H9 (cell line): Measurements from ENCODE around the gene GLIPR1L1. TPM values are rescaled to one million over a fixed set of nuclear protein-coding genes. Genes with fewer than 3 reads are reported as not detected.
A peak's percentile ranks its signal among the peaks of the same experiment; 100 is the strongest.

Experiments used
- DNase-seq: peaks from one replicate; pipeline ENCODE4 v3.0.0-alpha.2; 2017
- H2AFZ ChIP-seq: one replicate; pipeline ENCODE4 v1.6.1; 2013; ENCODE audit warnings: mild to moderate bottlenecking, low read length, control low read depth, moderate library complexity
- H2AK5ac ChIP-seq: 2 replicates; pipeline ENCODE4 v1.6.1; 2013; ENCODE audit warnings: low read length, control low read depth, mixed read lengths; ENCODE audit not compliant: insufficient read length
- H2BK120ac ChIP-seq: one replicate; pipeline ENCODE4 v1.6.1; 2013; ENCODE audit warnings: low read depth, mild to moderate bottlenecking, low read length, control low read depth, inconsistent platforms; ENCODE audit not compliant: poor library complexity, severe bottlenecking
- H2BK12ac ChIP-seq: 2 replicates; pipeline ENCODE4 v1.6.1; 2013; ENCODE audit warnings: low read length, control low read depth, mixed read lengths, low read depth; ENCODE audit not compliant: insufficient read length
- H2BK15ac ChIP-seq: 2 replicates; pipeline ENCODE4 v1.6.1; 2013; ENCODE audit warnings: low read depth, low read length, control low read depth
- H2BK20ac ChIP-seq: one replicate; pipeline ENCODE4 v1.6.1; 2013; ENCODE audit warnings: low read depth, mild to moderate bottlenecking, low read length, control low read depth, inconsistent platforms; ENCODE audit not compliant: poor library complexity, severe bottlenecking
- H2BK5ac ChIP-seq: 2 replicates; pipeline ENCODE4 v1.6.1; 2013; ENCODE audit warnings: low read length, control low read depth, mixed read lengths; ENCODE audit not compliant: insufficient read length
- H3K14ac ChIP-seq: 2 replicates; pipeline ENCODE4 v1.6.1; 2013; ENCODE audit warnings: low read length, control low read depth; ENCODE audit not compliant: insufficient read depth
- H3K18ac ChIP-seq: 2 replicates; pipeline ENCODE4 v1.6.1; 2013; ENCODE audit warnings: low read depth, mild to moderate bottlenecking, mixed read lengths, low read length, control low read depth; ENCODE audit not compliant: insufficient read length
- H3K23ac ChIP-seq: 2 replicates; pipeline ENCODE4 v1.6.1; 2013; ENCODE audit warnings: low read length, control low read depth, mixed read lengths, low read depth; ENCODE audit not compliant: insufficient read length
- H3K23me2 ChIP-seq: 2 replicates; pipeline ENCODE4 v1.6.1; 2013; ENCODE audit warnings: low read depth, mild to moderate bottlenecking, mixed read lengths, low read length, control low read depth; ENCODE audit not compliant: insufficient read length, poor library complexity, severe bottlenecking
- H3K27ac ChIP-seq: 2 replicates; pipeline ENCODE4 v1.5.1; 2013; ENCODE audit warnings: low read length, control low read depth, mixed read lengths, low read depth; ENCODE audit not compliant: insufficient read length
- H3K27me3 ChIP-seq: 2 replicates; pipeline ENCODE4 v1.6.1; 2013; ENCODE audit warnings: low read length, control low read depth, inconsistent platforms; ENCODE audit not compliant: insufficient read depth
- H3K4ac ChIP-seq: 2 replicates; pipeline ENCODE4 v1.6.1; 2013; ENCODE audit warnings: low read depth, mild to moderate bottlenecking, control low read depth, inconsistent platforms, low read length, moderate library complexity
- H3K4me1 ChIP-seq: 2 replicates; pipeline ENCODE4 v1.6.1; 2013; ENCODE audit warnings: low read length, control low read depth, inconsistent platforms; ENCODE audit not compliant: insufficient read depth
- H3K4me2 ChIP-seq: 2 replicates; pipeline ENCODE4 v1.6.1; 2013; ENCODE audit warnings: low read length, control low read depth, mixed read lengths; ENCODE audit not compliant: insufficient read length, insufficient read depth
- H3K56ac ChIP-seq: 2 replicates; pipeline ENCODE4 v1.6.1; 2013; ENCODE audit warnings: low read depth, mild to moderate bottlenecking, mixed read lengths, low read length, control low read depth; ENCODE audit not compliant: insufficient read length
- H3K79me1 ChIP-seq: 2 replicates; pipeline ENCODE4 v1.6.1; 2013; ENCODE audit warnings: low read depth, mild to moderate bottlenecking, moderate library complexity, low read length, control low read depth, inconsistent platforms; ENCODE audit not compliant: insufficient read depth, poor library complexity, severe bottlenecking
- H3K79me2 ChIP-seq: 2 replicates; pipeline ENCODE4 v1.6.1; 2013; ENCODE audit warnings: low read length, control low read depth, inconsistent platforms; ENCODE audit not compliant: insufficient read depth
- H3K9ac ChIP-seq: 2 replicates; pipeline ENCODE4 v1.6.1; 2013; ENCODE audit warnings: low read length, control low read depth, mixed read lengths; ENCODE audit not compliant: insufficient read length; ENCODE audit errors: extremely low read depth
- H3K9me3 ChIP-seq: one replicate; pipeline ENCODE4 v1.6.1; 2013; ENCODE audit warnings: low read depth, low read length, inconsistent platforms; ENCODE audit not compliant: control insufficient read depth
- H3T11ph ChIP-seq: one replicate; pipeline ENCODE4 v1.6.1; 2013; ENCODE audit warnings: mild to moderate bottlenecking, low read length, control low read depth, inconsistent platforms
- H4K20me1 ChIP-seq: one replicate; pipeline ENCODE4 v1.6.1; 2013; ENCODE audit not compliant: control insufficient read depth, insufficient read length, insufficient read depth
- H4K5ac ChIP-seq: 2 replicates; pipeline ENCODE4 v1.6.1; 2013; ENCODE audit warnings: low read depth, mild to moderate bottlenecking, mixed read lengths, low read length, control low read depth; ENCODE audit not compliant: insufficient read length
- H4K8ac ChIP-seq: replicated peaks from 2 replicates; pipeline ENCODE4 v1.6.1; 2013; ENCODE audit warnings: low read length, control low read depth, mixed read lengths, low read depth; ENCODE audit not compliant: insufficient read length
- H4K91ac ChIP-seq: 2 replicates; pipeline ENCODE4 v1.6.1; 2013; ENCODE audit warnings: low read depth, mild to moderate bottlenecking, moderate library complexity, mixed read lengths, low read length, control low read depth; ENCODE audit not compliant: insufficient read length
- H3K27ac Mint-ChIP-seq, 3 experiments: 2 replicates in 2 of 3; 3 replicates in 1 of 3; pipeline ENCODE4 v1.8.0; 2020 to 2021; ENCODE audit warnings: mixed read lengths in 3 of 3, mild to moderate bottlenecking in 1 of 3, moderate library complexity in 1 of 3
- H3K27me3 Mint-ChIP-seq: 2 replicates; pipeline ENCODE4 v1.8.0; 2021; ENCODE audit warnings: low read depth, mild to moderate bottlenecking, moderate library complexity, mixed read lengths
- H3K36me3 Mint-ChIP-seq, 3 experiments: 2 replicates in 2 of 3; 3 replicates in 1 of 3; pipeline ENCODE4 v1.8.0; 2020 to 2021; ENCODE audit warnings: low read depth in 3 of 3, mixed read lengths in 3 of 3; ENCODE audit not compliant: insufficient read depth in 1 of 3
- H3K4me1 Mint-ChIP-seq, 2 experiments: 2 replicates each; pipeline ENCODE4 v1.8.0; 2020; ENCODE audit warnings: mixed read lengths in 2 of 2
- H3K4me3 Mint-ChIP-seq, 2 experiments: 2 replicates in 1 of 2; 3 replicates in 1 of 2; pipeline ENCODE4 v1.8.0; 2020 to 2021; ENCODE audit warnings: mild to moderate bottlenecking in 2 of 2, mixed read lengths in 2 of 2, moderate library complexity in 1 of 2
- H3K9me3 Mint-ChIP-seq, 2 experiments: 2 replicates in 1 of 2; 3 replicates in 1 of 2; pipeline ENCODE4 v1.8.0; 2020; ENCODE audit warnings: mild to moderate bottlenecking in 2 of 2, mixed read lengths in 2 of 2, moderate library complexity in 1 of 2
- WGBS: extraction: QIAGEN DNeasy Blood & Tissue Kit; methylation state at CpG from one replicate; pipeline ENCODE4 v1.1.7; 2013; ENCODE audit warnings: missing lambda C conversion rate, low lambda C conversion rate, mixed read lengths; ENCODE audit not compliant: insufficient read length; ENCODE audit errors: extremely low coverage; 5-methylcytosine and 5-hydroxymethylcytosine counted together
- total RNA-seq: library from RNA; stranded (reverse); gene quantifications from 2 replicates; pipeline ENCODE4 v1.2.1, GENCODE V29; 2021
- TF ChIP-seq, protein P1 (sequence below): fragments of 200-600 bp; sonication (generic); conservative IDR thresholded peaks from 3 replicates; pipeline ENCODE4 v1.8.0; 2021; ENCODE audit warnings: antibody characterized with exemption, mild to moderate bottlenecking

GLIPR1L1 gene
- total RNA-seq, 1 experiment from 2014 or later: 1.9 TPM

- H2BK12ac ChIP-seq: no peak overlapping the region
- H3K4me2 ChIP-seq: peak overlapping the region; percentile 31
- Mint-ChIP-seq H3K27me3 (peaks cover 8% of the 10 kb centered on the region; the same call in 1 of the 2 replicates), H3K27ac (peak overlapping the region in 2 of 3 experiments; percentile 29 to 41; a peak in 3 of 7 replicates), H3K9me3 (no peaks in the 10 kb centered on the region), H3K4me3 (peak overlapping the region in 1 of 2 experiments; percentile 7; a peak in 1 of 5 replicates), H3K4me1 (peaks cover 11 to 14% of the 10 kb centered on the region in 2 experiments), H3K36me3 (no peaks in the 10 kb centered on the region; a peak in 1 of 7 replicates)
- no peaks in the 10 kb centered on the region; the same call in 1 of the 2 replicates for H3K4me1 ChIP-seq
- no peak overlapping the region for H3T11ph ChIP-seq
- no CpG with 5 or more reads among the region's 3 CpGs for WGBS
- no peak overlapping the region for H3K14ac ChIP-seq
- no peak overlapping the region for H4K91ac ChIP-seq
- no peaks in the 10 kb centered on the region for H3K27me3 ChIP-seq
- no peak overlapping the region for H3K9ac ChIP-seq
- H3K27ac ChIP-seq: peak overlapping the region; percentile 51
- H4K8ac ChIP-seq: no peak overlapping the region
- no peaks in the 10 kb centered on the region for H3K23me2 ChIP-seq
- no peaks in the 10 kb centered on the region for H4K20me1 ChIP-seq
- H3K56ac ChIP-seq: no peak overlapping the region
- H2AK5ac ChIP-seq: no peak overlapping the region
- H3K9me3 ChIP-seq: no peaks in the 10 kb centered on the region
- no peak overlapping the region for H4K5ac ChIP-seq
- H3K4ac ChIP-seq: no peak overlapping the region
- no peak overlapping the region for H3K18ac ChIP-seq
- no peaks in the 10 kb centered on the region for H3K79me2 ChIP-seq
- H3K79me1 ChIP-seq: no peaks in the 10 kb centered on the region
- no peak for DNase-seq
- H2BK20ac ChIP-seq: no peak overlapping the region
- TF ChIP-seq, protein P1, sequence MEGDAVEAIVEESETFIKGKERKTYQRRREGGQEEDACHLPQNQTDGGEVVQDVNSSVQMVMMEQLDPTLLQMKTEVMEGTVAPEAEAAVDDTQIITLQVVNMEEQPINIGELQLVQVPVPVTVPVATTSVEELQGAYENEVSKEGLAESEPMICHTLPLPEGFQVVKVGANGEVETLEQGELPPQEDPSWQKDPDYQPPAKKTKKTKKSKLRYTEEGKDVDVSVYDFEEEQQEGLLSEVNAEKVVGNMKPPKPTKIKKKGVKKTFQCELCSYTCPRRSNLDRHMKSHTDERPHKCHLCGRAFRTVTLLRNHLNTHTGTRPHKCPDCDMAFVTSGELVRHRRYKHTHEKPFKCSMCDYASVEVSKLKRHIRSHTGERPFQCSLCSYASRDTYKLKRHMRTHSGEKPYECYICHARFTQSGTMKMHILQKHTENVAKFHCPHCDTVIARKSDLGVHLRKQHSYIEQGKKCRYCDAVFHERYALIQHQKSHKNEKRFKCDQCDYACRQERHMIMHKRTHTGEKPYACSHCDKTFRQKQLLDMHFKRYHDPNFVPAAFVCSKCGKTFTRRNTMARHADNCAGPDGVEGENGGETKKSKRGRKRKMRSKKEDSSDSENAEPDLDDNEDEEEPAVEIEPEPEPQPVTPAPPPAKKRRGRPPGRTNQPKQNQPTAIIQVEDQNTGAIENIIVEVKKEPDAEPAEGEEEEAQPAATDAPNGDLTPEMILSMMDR: no peak
- no peak overlapping the region for H2BK5ac ChIP-seq
- H2AFZ ChIP-seq: no peak overlapping the region
- no peak overlapping the region for H3K23ac ChIP-seq
- no peak overlapping the region for H2BK120ac ChIP-seq
- H2BK15ac ChIP-seq: no peak overlapping the region
Observed at GRCh38 chr12:75294797-75295196, 39.7 kb upstream of the GLIPR1L1 start.
